Activated T-helper 9 cell treated with anti-CD3 and anti-CD28 coated beads, Interleukin-2, amount 50 U/mL, for 16 hours (primary cell): ENCODE results near the gene HS3ST6.
"Not testable (repeated sequence)": the region's sequence is repeated elsewhere in the genome, so short reads cannot be mapped to it uniquely, and the experiment has no call there.

ENCODE experiments used
- DNase-seq: peaks from one replicate; pipeline ENCODE4 v3.0.0-alpha.2; 2020; ENCODE audit warnings: low read depth

HS3ST6 gene

DNA sequence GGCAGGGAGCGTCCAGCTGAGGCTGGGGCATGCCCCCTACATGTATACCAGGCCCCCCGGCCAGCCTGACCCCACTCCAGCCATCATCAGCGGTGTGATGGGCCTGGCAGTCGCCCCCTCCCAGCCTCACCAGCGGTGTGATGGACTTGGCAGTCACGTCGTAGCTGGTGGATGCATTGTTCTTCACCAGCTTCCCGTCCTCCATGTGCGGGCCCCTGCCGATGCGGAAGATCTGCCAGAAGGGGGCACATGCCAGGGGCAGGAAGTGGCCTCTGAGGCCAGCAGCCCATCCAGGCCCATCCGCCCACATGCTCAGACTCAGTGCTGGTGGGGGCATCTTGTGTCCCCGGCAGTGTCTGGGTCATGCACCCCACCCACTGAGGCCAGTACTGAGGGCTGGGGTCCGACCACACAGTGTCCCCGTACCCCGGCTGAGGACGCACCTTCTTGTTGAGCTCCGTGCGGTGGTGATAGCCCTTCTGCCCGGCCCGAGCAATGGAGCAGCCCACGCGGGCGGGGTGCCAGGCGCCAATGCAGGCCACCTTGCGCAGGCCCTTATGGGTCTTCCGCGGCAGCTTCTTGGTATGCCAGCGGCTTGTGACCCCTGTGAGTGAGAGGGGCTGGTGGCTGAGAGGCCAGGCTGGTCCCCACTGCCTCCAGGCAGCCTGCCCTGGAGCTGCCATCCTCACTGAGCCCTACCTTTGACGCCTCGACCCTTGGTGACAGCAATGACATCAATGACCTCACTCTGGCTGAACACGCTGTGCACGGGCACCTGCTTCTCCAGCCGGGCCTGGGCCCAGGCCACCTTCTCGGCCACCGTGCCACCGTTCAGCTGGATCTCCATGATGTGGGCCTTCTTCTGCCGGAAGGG is 28.5 kb upstream of the HS3ST6 start:
- no peak for DNase-seq

DNA sequence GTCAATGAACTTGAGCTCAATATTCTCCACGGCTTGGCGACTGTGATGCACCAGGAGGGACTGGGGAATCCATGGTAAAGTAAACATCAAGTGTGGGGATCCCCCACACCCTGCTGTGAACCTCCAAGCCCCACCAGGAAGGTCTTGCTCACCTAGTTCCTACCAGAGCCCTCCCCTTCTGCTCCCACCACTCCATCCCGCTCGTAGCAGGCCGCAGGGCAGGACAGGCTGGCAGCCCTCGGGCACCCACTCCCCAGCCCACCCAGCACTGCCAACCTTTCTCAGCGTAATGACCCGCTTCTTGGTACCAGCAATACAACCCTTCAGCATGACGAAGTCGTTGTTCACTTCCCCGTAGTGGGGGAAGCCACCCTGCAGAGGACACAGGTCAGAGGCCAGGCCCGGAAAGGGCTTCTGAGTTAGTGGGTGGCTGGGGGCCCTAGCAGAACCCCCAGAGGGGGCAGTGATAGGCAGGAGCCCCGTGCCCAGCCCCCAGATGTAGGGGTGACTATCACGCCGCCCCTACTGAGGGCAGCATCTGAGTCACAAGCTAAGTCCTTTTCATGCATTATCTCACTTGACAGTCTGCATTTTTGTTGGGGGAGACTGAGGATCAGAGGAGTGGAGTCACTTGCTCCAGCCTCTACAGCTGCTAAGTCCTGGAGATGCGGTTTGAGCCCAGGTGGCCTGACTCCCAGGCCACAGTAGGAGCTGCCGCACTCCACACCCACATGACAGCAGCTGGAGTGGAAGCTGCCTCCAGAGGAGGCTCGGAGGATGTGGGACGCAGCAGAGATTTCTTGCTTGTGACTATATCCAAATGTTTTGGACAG is 27.6 kb upstream of the HS3ST6 start:
- no peak for DNase-seq

GRCh38 chr16:1944612-1945199 is 26.5 kb upstream of the HS3ST6 start:
- no peak for DNase-seq

- DNase-seq = peak; percentile 98
These were observed 24.9 kb upstream of the HS3ST6 start, which contains the start of gene MSRB1 for GRCh38 chr16:1942810-1943726. MSRB1 (minus strand) TSS chr16:1943199; CDS start chr16:1943156, 43 bp downstream.

DNA sequence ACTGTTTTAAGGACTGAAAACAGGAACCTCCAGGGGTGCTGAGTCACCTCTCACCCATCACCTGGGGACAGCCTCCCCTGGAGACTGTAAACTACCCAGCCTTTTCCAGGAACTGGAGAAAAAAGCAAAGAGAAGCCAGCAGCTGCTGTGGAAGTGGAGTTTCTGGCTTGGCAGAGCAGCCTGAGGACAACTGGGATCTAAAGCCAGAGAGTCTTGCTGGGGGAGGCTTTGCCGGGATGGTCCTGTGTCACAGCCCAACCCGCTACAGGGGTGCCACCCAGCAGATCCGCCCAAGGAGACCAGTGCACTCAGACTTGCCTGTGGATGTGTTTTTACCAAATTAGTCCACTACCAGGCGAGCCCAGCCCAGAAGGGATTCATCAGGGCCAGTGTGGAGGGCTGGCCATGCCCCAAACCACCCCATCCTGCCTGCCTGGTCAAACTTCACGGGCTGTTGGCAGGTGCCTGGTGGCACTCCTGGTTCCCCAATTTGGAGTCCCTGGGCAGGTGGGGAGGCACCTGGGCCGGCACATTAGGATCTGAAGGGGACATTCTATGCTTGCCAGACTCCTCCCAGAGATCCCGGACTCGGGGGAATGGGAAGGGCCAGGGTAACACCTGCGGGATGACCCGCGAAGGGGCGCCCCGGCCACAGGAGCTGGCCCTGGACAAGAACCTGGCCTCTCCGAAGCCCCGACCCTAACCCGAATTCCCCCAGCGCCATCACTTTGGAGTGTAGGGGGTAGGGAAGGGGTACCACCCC is 24.0 kb upstream of the HS3ST6 start:
- no peak for DNase-seq

GRCh38 chr16:1941162-1942046 is 23.2 kb upstream of the HS3ST6 start:
- no peak for DNase-seq

- DNase-seq = no peak
These were observed 22.3 kb upstream of the HS3ST6 start for GRCh38 chr16:1940273-1941161.

DNA sequence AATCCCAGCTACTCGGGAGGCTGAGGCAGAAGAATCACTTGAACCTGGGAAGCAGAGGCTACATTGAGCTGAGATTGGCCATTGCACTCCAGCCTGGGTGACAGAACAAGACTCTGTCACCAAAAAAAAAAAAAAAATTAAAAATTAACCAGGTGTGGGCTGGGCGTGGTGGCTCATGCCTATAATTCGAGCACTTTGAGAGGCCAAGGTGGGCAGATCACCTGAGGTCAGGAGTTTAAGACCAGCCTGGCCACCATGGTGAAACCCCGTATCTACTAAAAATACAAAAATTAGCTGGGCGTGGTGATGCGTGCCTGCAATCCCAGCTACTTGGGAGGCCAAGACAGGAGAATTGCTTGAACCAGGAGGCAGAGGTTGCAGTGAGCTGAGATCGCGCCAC is 21.6 kb upstream of the HS3ST6 start:
- DNase-seq = not testable (repeated sequence)

DNA sequence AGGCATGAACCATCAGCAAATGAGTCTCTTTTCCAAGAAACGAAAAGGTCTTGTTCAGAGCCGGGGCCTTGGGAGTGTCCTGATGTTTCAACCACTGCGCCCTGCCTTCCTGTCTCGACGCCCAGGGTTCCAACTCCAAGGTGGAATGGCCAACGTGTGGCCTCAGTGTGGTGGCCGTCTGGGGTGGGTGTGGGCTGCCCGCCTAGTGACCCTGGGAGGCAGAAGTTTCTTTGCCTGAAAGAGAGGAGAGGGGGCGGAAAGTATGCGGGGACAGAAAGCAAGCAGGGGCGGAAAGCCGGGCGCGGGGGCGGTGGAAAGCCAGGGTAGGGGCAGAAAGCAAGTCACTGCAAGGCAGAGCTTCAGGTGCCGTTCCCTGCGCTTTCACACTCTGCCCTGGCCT is 20.7 kb upstream of the HS3ST6 start:
- DNase-seq = no peak

DNA sequence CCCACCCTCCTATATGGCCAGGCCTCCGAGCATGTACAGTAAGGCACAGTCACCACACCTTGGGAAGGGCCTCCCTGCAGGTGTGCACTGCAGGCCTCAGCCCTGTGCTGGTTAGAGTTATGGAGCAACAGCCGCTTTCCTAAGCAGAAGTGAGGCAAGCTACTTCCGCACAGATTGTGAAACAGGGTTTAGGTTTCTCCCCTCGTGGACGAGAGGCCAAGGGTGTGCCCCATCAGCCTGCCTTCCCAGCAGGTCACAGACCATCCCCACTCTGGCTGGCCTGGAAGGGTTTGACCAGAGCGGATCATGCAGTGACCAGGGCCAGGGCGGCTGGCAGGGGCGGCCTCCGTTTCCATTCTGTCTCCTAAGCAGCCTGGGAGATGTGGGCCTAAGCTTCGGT is 20.1 kb upstream of the HS3ST6 start:
- no peak for DNase-seq

GRCh38 chr16:1936945-1937479 is 18.8 kb upstream of the HS3ST6 start:
- no peak for DNase-seq

GRCh38 chr16:1933097-1933661 is 15.0 kb upstream of the HS3ST6 start:
- DNase-seq = no peak

DNA sequence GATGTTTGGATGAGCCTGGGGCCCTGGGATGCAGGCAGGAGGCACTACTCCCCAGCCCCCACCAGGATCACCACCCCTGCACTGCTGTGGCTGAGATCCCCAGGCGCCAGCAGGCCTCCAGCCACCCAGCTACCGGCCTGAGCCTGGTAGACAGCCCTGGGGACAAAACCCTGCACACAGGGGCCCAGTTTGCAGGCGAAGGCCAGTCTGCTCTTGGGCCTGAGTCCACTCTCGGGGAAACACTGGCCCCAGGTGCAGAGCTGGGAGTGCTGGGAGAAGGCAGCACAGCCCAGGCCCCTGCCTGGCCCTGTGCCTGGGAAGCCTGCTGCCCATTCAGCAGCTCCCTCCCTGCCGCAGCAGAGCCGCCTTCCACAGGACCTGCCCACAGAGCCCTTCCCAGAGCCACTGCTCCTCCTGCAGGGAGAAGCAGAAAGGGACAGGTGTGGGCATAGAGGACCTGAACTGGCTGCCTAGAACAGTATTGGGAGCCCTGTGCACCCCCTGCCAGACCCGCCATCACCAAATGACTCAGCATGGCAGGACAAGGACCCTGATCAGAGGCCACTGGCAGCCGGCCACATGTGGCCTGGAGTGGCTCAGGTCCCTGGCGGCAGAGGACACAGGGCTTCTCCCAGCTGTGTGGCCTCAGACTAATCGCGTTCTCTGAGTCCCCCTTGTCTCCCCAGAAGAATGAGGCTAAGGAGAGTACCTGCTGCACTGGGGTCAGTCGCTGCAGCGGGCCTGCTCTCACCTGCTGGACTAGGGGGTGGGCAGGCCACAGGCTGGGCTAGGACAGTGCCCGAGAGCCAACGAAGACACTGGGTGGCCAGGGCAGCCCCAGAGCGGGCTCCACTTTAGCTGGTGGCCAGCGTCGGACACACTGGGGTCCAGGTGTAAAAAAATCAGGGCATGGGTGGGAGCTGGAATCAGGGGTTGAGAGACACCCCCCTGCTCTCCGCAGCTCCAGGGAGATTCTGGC is 14.1 kb upstream of the HS3ST6 start:
- no peak for DNase-seq

DNA sequence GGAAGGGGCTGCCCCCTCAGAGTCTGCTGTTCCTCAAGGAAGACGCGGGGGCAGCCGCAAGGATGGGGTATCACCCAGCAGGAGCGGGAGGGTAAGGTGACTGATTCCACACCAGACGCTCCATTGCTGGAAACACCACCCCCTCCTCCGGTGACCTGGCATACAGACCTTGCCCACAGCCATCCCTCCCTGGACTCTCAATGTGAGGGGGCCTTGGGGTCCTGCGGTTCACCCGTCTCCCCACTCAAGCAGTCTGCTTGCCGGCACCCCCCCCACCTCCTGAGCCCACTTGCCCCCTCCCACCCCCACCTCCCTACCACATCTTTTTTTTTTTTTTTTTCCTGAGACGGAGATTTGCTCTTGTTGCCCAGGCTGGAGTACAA is 12.1 kb upstream of the HS3ST6 start:
- no peak for DNase-seq

- DNase-seq = peak; percentile 91
These were observed 11.5 kb upstream of the HS3ST6 start for GRCh38 chr16:1929578-1930337.

DNA sequence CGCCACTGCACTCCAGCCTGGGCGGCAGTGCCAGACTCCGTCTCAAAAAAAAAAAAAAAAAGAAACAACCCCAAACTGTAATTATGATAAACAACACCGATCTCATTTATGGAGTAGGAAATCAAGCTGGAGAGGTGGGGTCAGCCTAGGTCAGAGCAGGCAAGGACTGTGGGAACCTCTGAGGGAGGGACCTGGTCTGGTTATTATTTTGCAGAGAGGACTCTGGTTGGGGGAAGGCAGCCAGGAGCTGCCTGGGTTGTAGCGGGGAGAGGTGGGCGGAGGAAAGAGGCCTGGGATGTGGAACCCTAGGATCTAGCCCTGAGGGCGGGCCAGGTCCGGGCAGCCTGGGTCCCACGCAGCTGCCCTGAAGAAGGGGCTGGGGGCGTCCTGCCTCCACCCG is 10.9 kb upstream of the HS3ST6 start:
- no peak for DNase-seq
